ENCODE data around the gene PDE4B. TPM values are rescaled to one million over a fixed set of nuclear protein-coding genes. Genes with fewer than 3 reads are reported as not detected.

Gene PDE4B
- total and polyA plus RNA-seq, 10 of the 15 experiments (the other 5 are each of a cell fraction or from before 2014, with no cell fraction given), result 3.0 to 13.2 (median 5.7) TPM

- FAIRE-seq (no peak), DNase-seq (ENCODE audit: low read depth, low spot score) (no peak), ATAC-seq (no peak)
- Histone ChIP-seq H2AFZ (ENCODE audit: control insufficient read depth, low read depth, low read length) (no peak overlapping the region), H3K79me2 (ENCODE audit: control insufficient read depth, insufficient read depth, low read length) (no peaks in the 10 kb centered on the region), H3K4me3 (no peak overlapping the region), H3K4me2 (ENCODE audit: control insufficient read depth, insufficient read depth) (no peak overlapping the region), H4K20me1 (ENCODE audit: control insufficient read depth, insufficient read depth) (no peaks in the 10 kb centered on the region), H3K36me3 (ENCODE audit: control insufficient read depth in 2 of 2, insufficient read depth in 2 of 2, low read length in 1 of 2) (peaks cover 6 to 15% of the 10 kb centered on the region in 2 experiments), H3K4me1 (ENCODE audit: control insufficient read depth, insufficient read depth, low read length) (peaks cover 37% of the 10 kb centered on the region), H3K27me3 (replicated peaks in 1 of 2; ENCODE audit: control insufficient read depth in 2 of 2, insufficient read depth in 2 of 2, low read length in 1 of 2) (no peaks in the 10 kb centered on the region), H3K27ac (ENCODE audit: control insufficient read depth, insufficient read depth) (no peak overlapping the region), H3K9me3 (replicated peaks; ENCODE audit: control insufficient read depth, insufficient read depth, low read length) (no peaks in the 10 kb centered on the region), H3K9ac (ENCODE audit: control insufficient read depth, insufficient read depth, low read length) (no peak overlapping the region)
- POLR2A ChIA-PET, result interaction anchor here (0.5 to 1.9 kb wide), 9 partner anchors 8 to 76 kb away, joined by 3 to 5 read pairs (median 4); no protein-coding TSS in a partner anchor
- CTCF ChIA-PET, result interaction anchor here (1.2 to 24.3 kb wide), 7 partner anchors 9 to 77 kb away, joined by 3 to 396 read pairs (median 7); no protein-coding TSS in a partner anchor
- in situ Hi-C loops (cut with MboI) (no loop called here), intact Hi-C loops (cut with micrococcal nuclease; ENCODE audit: unreplicated experiment) (no loop called here)
- no TSS peak for BruUV-seq (replicated peaks)
- RAD21 ChIA-PET (ENCODE audit: unreplicated experiment), result interaction anchor here (0.9 to 7.5 kb wide), 11 partner anchors 8 to 85 kb away, joined by 3 to 67 read pairs (median 4); no protein-coding TSS in a partner anchor
- TF ChIP-seq LARP7 (IDR thresholded peaks at IDR 0.05) (no peak), RAD51 (IDR thresholded peaks at IDR 0.05) (no peak), IKZF2 (IDR thresholded peaks at IDR 0.05) (no peak), TARDBP (IDR thresholded peaks at IDR 0.05; ENCODE audit: borderline replicate concordance) (no peak), CREM (IDR thresholded peaks at IDR 0.05; ENCODE audit: low read depth) (peak; percentile 17; the same call in 1 of the 2 replicates), RFX5 (IDR thresholded peaks at IDR 0.05; ENCODE audit: low read depth, low read length) (peak; percentile 82), RUNX3 (IDR thresholded peaks at IDR 0.05; ENCODE audit: low read length) (no peak), IKZF1 (conservative IDR thresholded peaks at IDR 0.05) (no peak), NKRF (conservative IDR thresholded peaks at IDR 0.05) (no peak), ZNF592 (IDR thresholded peaks at IDR 0.05) (no peak), CREB1 (IDR thresholded peaks at IDR 0.05; ENCODE audit: low read depth) (peak; percentile 52; the same call in 1 of the 2 replicates), RB1 (IDR thresholded peaks at IDR 0.05; ENCODE audit: borderline replicate concordance) (no peak)
- TF ChIP-seq, protein P1, sequence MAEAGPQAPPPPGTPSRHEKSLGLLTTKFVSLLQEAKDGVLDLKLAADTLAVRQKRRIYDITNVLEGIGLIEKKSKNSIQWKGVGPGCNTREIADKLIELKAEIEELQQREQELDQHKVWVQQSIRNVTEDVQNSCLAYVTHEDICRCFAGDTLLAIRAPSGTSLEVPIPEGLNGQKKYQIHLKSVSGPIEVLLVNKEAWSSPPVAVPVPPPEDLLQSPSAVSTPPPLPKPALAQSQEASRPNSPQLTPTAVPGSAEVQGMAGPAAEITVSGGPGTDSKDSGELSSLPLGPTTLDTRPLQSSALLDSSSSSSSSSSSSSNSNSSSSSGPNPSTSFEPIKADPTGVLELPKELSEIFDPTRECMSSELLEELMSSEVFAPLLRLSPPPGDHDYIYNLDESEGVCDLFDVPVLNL (IDR thresholded peaks at IDR 0.05; ENCODE audit: low read depth, low read length), result no peak
- SMC1A ChIA-PET (ENCODE audit: uncharacterized antibody, unreplicated experiment), result interaction anchor here (1.2 to 23.1 kb wide), 10 partner anchors 9 to 93 kb away, joined by 3 to 463 read pairs (median 14); no protein-coding TSS in a partner anchor
Observed at GRCh38 chr1:66367369-66367768, 574.7 kb downstream of the PDE4B start.

All from GM12878 (cell line).